ENCODE results near the gene CALCA. TPM values are rescaled to one million over a fixed set of nuclear protein-coding genes. Genes with fewer than 3 reads are reported as not detected.

CALCA gene
- total RNA-seq (2012; rRNA removed): not detected in 2 replicates
- not detected in 2 replicates for polyA plus RNA-seq (2012; rRNA removed)
- polyA plus RNA-seq (2012; cell fraction: cytosol; rRNA removed): not detected in 2 replicates
- polyA plus RNA-seq (2012; cell fraction: nucleus; rRNA removed; ENCODE audit: low replicate concordance): not detected in 2 replicates
- Bru-seq, nascent RNA: not detected
- BruChase-seq, experiment 1, labeled RNA remaining after a 6-hour chase: not detected
- BruChase-seq, experiment 2, labeled RNA remaining after a 2-hour chase: not detected
- long read RNA-seq: 0 reads

GRCh38 chr11:14971865-14972580, at the start of gene CALCA:
TSS of gene CALCA (minus strand) at chr11:14972351. CDS start at chr11:14971192, 1,159 bp downstream.
- Histone ChIP-seq H2BK15ac (ENCODE audit: low read depth, low read length) (no peak within 1 kb of the TSS), H2BK5ac (ENCODE audit: low read depth, low read length, poor library complexity, severe bottlenecking) (no peak within 1 kb of the TSS), H2BK20ac (ENCODE audit: low read depth, low read length) (no peak within 1 kb of the TSS), H3K79me1 (ENCODE audit: low read depth in 1 of 2, low read length in 2 of 2) (no peaks in the 10 kb centered on the region), H3K27ac (ENCODE audit: insufficient read depth, low read length) (no peak within 1 kb of the TSS), H3K18ac (ENCODE audit: low read depth, low read length) (no peak within 1 kb of the TSS), H3K9ac (ENCODE audit: low read depth, low read length) (no peak within 1 kb of the TSS), H4K91ac (ENCODE audit: insufficient read depth, low read depth, low read length) (no peak within 1 kb of the TSS), H2AK9ac (replicated peaks; ENCODE audit: low read depth, low read length, poor library complexity) (no peak within 1 kb of the TSS), H3K4ac (ENCODE audit: low read depth, low read length) (no peak within 1 kb of the TSS), H3K14ac (replicated peaks; ENCODE audit: low read depth, low read length) (no peak within 1 kb of the TSS), H3K56ac (ENCODE audit: extremely low read depth, insufficient read depth, low read length) (no peak within 1 kb of the TSS), H3K9me3 (ENCODE audit: control insufficient read depth, insufficient read depth, low read length) (no peaks in the 10 kb centered on the region), H3K4me1 (ENCODE audit: control insufficient read depth, insufficient read depth, low read length) (no peaks in the 10 kb centered on the region), H3K36me3 (ENCODE audit: control insufficient read depth, insufficient read depth, low read length) (no peaks in the 10 kb centered on the region), H4K5ac (ENCODE audit: low read depth, low read length) (no peak within 1 kb of the TSS), H3K27me3 (ENCODE audit: control insufficient read depth, insufficient read depth, low read length) (peaks cover 66% of the 10 kb centered on the region), H2AK5ac (ENCODE audit: low read depth, low read length) (no peak within 1 kb of the TSS), H3K9me1 (ENCODE audit: insufficient read depth, low read length) (no peaks in the 10 kb centered on the region), H3K4me3 (ENCODE audit: insufficient read depth, low read depth, low read length) (no peak within 1 kb of the TSS), H2BK120ac (ENCODE audit: low read depth, low read length) (no peak within 1 kb of the TSS), H3K23ac (ENCODE audit: low read depth, low read length) (no peak within 1 kb of the TSS; the same call in 1 of the 2 replicates), H3K4me2 (ENCODE audit: low read depth, low read length) (peak within 1 kb of the TSS; percentile 27; the same call in 1 of the 2 replicates), H4K8ac (ENCODE audit: low read depth in 2 of 2, low read length in 2 of 2) (no peak within 1 kb of the TSS), H2AFZ (replicated peaks; ENCODE audit: low read length, poor library complexity) (no peak within 1 kb of the TSS), H4K20me1 (ENCODE audit: insufficient read depth, low read length) (no peaks in the 10 kb centered on the region)
- TF ChIP-seq RCOR1 (IDR thresholded peaks at IDR 0.05; ENCODE audit: insufficient replicate concordance, low read length): no peak
- TF ChIP-seq ELK1 (IDR thresholded peaks at IDR 0.05; ENCODE audit: borderline replicate concordance, low read depth, low read length): no peak
- no peak for TF ChIP-seq FOS (IDR thresholded peaks at IDR 0.05; ENCODE audit: low read depth, low read length)
- TF ChIP-seq CHD1 (IDR thresholded peaks at IDR 0.05; ENCODE audit: low read depth, low read length): no peak
- no peak for TF ChIP-seq RAD21 (IDR thresholded peaks at IDR 0.05; ENCODE audit: low read length)
- no peak for TF ChIP-seq NFE2L2 (IDR thresholded peaks at IDR 0.05; ENCODE audit: low read depth, low read length)
- WGBS, 2 experiments (ENCODE audit: extremely low coverage in 2 of 2, insufficient read length in 1 of 2): 2% methylated on average over 37 of the region's 40 CpGs; no CpG with 5 or more reads in 1 of the 2 experiments
- ChIA-PET CTCF (interaction anchor here (1.0 kb wide), 1 partner anchor 35 kb away, joined by 3 read pairs; no protein-coding TSS in a partner anchor), POLR2A (ENCODE audit: unreplicated experiment) (no interaction called here)
- no peak; the same call in 1 of the 2 replicates for ATAC-seq (ENCODE audit: low read depth)
- dilution Hi-C loops (cut with HindIII; ENCODE audit: low sequenced_read_pairs, unreplicated experiment) (no loop called here), in situ Hi-C loops (cut with MboI; ENCODE audit: low sequenced_read_pairs) (no loop called here), intact Hi-C loops (cut with micrococcal nuclease) (loop anchor here (2.0 kb wide), 1 partner anchor 237 kb away; no protein-coding TSS in a partner anchor)
- DNase-seq: no peak
- BruUV-seq (replicated peaks): no TSS peak
